Measurements from ENCODE around the gene DMD. TPM values are rescaled to one million over a fixed set of nuclear protein-coding genes. Genes with fewer than 3 reads are reported as not detected.

The DMD gene
- total RNA-seq, 1 experiment from 2014 or later, result 19.3 TPM

DNA sequence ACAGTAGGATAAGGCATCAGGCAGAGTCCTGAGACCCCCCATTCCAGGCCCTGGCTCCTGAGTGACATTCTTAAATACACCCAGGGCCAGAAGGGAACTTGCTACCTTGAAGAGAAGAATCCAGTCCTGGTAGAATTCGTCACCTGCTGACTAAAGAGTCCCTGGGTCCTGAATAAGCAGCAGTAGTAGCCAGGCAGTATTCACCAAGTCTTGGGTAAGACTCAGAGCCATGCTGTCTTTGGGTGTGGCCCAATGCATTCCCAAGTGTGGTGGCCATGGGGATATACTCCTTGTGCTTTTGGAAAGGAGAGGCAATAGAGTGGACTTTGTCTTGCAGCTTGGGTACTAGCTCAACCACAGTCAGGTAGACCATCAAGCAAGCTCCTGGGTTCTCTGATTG lies 359.1 kb downstream of the DMD start:
- DNase-seq (ENCODE audit: unreplicated experiment), result no peak
- intact Hi-C loops (cut with micrococcal nuclease), result no loop called here
- Mint-ChIP-seq H3K27me3 (ENCODE audit: insufficient read depth, unreplicated experiment) (peaks cover 45% of the 10 kb centered on the region), H3K4me3 (ENCODE audit: unreplicated experiment) (no peak overlapping the region), H3K9me3 (ENCODE audit: unreplicated experiment) (no peaks in the 10 kb centered on the region), H3K4me1 (ENCODE audit: insufficient read depth, unreplicated experiment) (peaks cover 6% of the 10 kb centered on the region), H3K36me3 (ENCODE audit: insufficient read depth, unreplicated experiment) (no peaks in the 10 kb centered on the region), H3K27ac (ENCODE audit: low read depth, unreplicated experiment) (no peak overlapping the region)
- ChIA-PET POLR2A (no interaction called here), CTCF (no interaction called here)
- TF ChIP-seq, protein P1, sequence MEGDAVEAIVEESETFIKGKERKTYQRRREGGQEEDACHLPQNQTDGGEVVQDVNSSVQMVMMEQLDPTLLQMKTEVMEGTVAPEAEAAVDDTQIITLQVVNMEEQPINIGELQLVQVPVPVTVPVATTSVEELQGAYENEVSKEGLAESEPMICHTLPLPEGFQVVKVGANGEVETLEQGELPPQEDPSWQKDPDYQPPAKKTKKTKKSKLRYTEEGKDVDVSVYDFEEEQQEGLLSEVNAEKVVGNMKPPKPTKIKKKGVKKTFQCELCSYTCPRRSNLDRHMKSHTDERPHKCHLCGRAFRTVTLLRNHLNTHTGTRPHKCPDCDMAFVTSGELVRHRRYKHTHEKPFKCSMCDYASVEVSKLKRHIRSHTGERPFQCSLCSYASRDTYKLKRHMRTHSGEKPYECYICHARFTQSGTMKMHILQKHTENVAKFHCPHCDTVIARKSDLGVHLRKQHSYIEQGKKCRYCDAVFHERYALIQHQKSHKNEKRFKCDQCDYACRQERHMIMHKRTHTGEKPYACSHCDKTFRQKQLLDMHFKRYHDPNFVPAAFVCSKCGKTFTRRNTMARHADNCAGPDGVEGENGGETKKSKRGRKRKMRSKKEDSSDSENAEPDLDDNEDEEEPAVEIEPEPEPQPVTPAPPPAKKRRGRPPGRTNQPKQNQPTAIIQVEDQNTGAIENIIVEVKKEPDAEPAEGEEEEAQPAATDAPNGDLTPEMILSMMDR (IDR thresholded peaks at IDR 0.05; ENCODE audit: unreplicated experiment), result no peak
- BruUV-seq (replicated peaks), result no TSS peak

DNA sequence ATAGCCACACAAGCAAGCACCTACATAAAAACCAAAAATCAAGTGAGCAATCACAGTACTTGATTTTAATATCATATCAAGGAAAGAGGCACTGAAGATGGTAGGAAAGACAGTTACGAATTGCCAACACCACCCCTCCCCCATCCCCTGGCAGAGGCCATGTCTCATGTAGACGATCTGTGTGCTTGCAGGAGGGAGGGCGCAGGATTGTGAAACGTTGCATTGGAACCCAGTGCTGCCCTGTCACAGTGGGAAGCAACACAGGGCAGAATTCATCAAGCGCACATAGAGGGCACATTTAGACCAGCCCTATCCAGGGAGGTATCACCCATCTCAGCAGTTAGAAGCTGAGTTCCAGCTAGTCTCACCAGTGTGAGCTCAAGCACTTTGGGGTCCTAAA lies 359.8 kb downstream of the DMD start:
- peaks cover 6% of the 10 kb centered on the region for H3K4me1 Mint-ChIP-seq (ENCODE audit: insufficient read depth, unreplicated experiment)
- no peak for DNase-seq (ENCODE audit: unreplicated experiment)
- peaks cover 39% of the 10 kb centered on the region for H3K27me3 Mint-ChIP-seq (ENCODE audit: insufficient read depth, unreplicated experiment)
- H3K9me3 Mint-ChIP-seq (ENCODE audit: unreplicated experiment), result no peaks in the 10 kb centered on the region
- TF ChIP-seq, protein P1 (IDR thresholded peaks at IDR 0.05; ENCODE audit: unreplicated experiment), result no peak
- POLR2A ChIA-PET, result no interaction called here
- no peak overlapping the region for H3K27ac Mint-ChIP-seq (ENCODE audit: low read depth, unreplicated experiment)
- no TSS peak for BruUV-seq (replicated peaks)
- CTCF ChIA-PET, result interaction anchor here (0.6 kb wide), 1 partner anchor 11 kb away, joined by 3 read pairs; no protein-coding TSS in a partner anchor
- intact Hi-C loops (cut with micrococcal nuclease), result no loop called here
- no peaks in the 10 kb centered on the region for H3K36me3 Mint-ChIP-seq (ENCODE audit: insufficient read depth, unreplicated experiment)
- H3K4me3 Mint-ChIP-seq (ENCODE audit: unreplicated experiment), result no peak overlapping the region

DNA sequence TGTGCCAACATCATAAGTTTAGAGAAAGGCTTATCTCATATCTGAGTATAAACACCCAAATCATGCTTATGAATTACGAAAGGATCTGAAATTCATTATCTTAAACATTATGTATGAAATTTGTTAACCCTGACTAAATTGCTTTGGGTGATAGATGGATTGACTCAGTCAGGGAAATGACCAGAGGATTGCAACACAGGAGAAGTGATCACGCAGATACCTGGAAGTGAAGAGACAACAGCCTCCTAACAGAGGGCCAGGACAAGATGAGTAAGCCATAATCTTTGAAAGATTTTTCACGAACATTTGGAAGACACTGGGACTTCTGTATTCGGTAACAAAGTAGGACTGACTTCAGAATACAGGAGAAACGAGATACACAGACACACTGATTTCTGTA lies 363.4 kb downstream of the DMD start:
- Mint-ChIP-seq H3K4me3 (ENCODE audit: unreplicated experiment) (no peak overlapping the region), H3K36me3 (ENCODE audit: insufficient read depth, unreplicated experiment) (no peaks in the 10 kb centered on the region), H3K9me3 (ENCODE audit: unreplicated experiment) (no peaks in the 10 kb centered on the region), H3K27ac (ENCODE audit: low read depth, unreplicated experiment) (no peak overlapping the region), H3K27me3 (ENCODE audit: insufficient read depth, unreplicated experiment) (peaks cover 40% of the 10 kb centered on the region), H3K4me1 (ENCODE audit: insufficient read depth, unreplicated experiment) (peaks cover 6% of the 10 kb centered on the region)
- intact Hi-C loops (cut with micrococcal nuclease), result no loop called here
- no TSS peak for BruUV-seq (replicated peaks)
- ChIA-PET POLR2A (no interaction called here), CTCF (no interaction called here)
- DNase-seq (ENCODE audit: unreplicated experiment), result peak; percentile 58
- TF ChIP-seq, protein P1 (IDR thresholded peaks at IDR 0.05; ENCODE audit: unreplicated experiment), result no peak

DNA sequence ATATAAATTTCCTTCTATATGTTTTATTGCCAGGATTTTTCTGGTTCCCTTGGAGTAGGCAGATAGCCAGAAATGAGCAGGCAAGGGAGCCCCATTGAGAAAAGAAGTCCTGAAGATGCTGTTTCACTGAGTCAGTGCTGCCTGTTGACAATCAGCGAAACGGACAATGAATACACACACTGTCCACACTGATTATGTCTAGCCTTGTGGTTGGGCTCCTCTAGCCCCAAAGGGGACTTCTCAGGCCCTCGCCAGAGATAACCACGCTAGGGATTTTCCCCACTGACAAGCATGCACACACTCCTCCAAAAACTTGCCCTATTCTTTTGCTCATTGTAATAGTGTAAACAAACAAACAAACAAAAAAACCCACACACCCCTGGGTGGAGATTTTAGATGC lies 369.3 kb downstream of the DMD start:
- no peak for DNase-seq (ENCODE audit: unreplicated experiment)
- intact Hi-C loops (cut with micrococcal nuclease), result no loop called here
- TF ChIP-seq, protein P1 (IDR thresholded peaks at IDR 0.05; ENCODE audit: unreplicated experiment), result no peak
- no peak overlapping the region for H3K4me3 Mint-ChIP-seq (ENCODE audit: unreplicated experiment)
- peaks cover 30% of the 10 kb centered on the region for H3K27me3 Mint-ChIP-seq (ENCODE audit: insufficient read depth, unreplicated experiment)
- POLR2A ChIA-PET, result no interaction called here
- no peaks in the 10 kb centered on the region for H3K36me3 Mint-ChIP-seq (ENCODE audit: insufficient read depth, unreplicated experiment)
- no peaks in the 10 kb centered on the region for H3K4me1 Mint-ChIP-seq (ENCODE audit: insufficient read depth, unreplicated experiment)
- peaks cover 8% of the 10 kb centered on the region for H3K9me3 Mint-ChIP-seq (ENCODE audit: unreplicated experiment)
- CTCF ChIA-PET, result no interaction called here
- BruUV-seq (replicated peaks), result no TSS peak
- no peak overlapping the region for H3K27ac Mint-ChIP-seq (ENCODE audit: low read depth, unreplicated experiment)

All from MCF 10A (cell line).